Transverse colon (tissue), 4 donors: Measurements from ENCODE around the gene ANP32B. TPM values are rescaled to one million over a fixed set of nuclear protein-coding genes. Genes with fewer than 3 reads are reported as not detected.

Experiments used
- DNase-seq: peaks from one replicate; pipeline ENCODE4 v3.0.0-alpha.2; 2019
- H3K27ac ChIP-seq, 4 donors: fragments of 200-600 bp; sonication (generic); 2 replicates each; pipeline ENCODE4 v1.5.1; 2016 to 2018; ENCODE audit warnings: inconsistent platforms in 4 of 4
- H3K27me3 ChIP-seq: fragments of 200-600 bp; sonication (generic); 2 replicates; pipeline ENCODE4 v1.5.1; 2017; ENCODE audit warnings: inconsistent platforms
- H3K36me3 ChIP-seq, 4 donors: fragments of 200-600 bp; sonication (generic); 2 replicates each; pipeline ENCODE4 v1.5.1; 2017 to 2019; ENCODE audit warnings: inconsistent platforms in 4 of 4
- H3K4me1 ChIP-seq, 4 donors: fragments of 200-600 bp; sonication (generic); 2 replicates each; pipeline ENCODE4 v1.5.1; 2017 to 2020; ENCODE audit warnings: inconsistent platforms in 4 of 4
- H3K4me3 ChIP-seq, 4 donors: fragments of 200-600 bp; sonication (generic); 1 replicate in 1 of 4; 2 replicates in 3 of 4; pipeline versions ENCODE4 v1.5.1 to v1.6.1; 2017 to 2019; ENCODE audit warnings: inconsistent platforms in 4 of 4
- H3K9me3 ChIP-seq, 2 donors: fragments of 200-600 bp; sonication (generic); 2 replicates each; pipeline ENCODE4 v1.5.1; 2017 to 2019; ENCODE audit warnings: inconsistent platforms in 2 of 2
- EP300 ChIP-seq: sonication (generic); formaldehyde crosslinking; IDR thresholded peaks from one replicate; pipeline ENCODE4 v1.6.1; 2017; ENCODE audit warnings: antibody characterized with exemption, low read depth
- POLR2A ChIP-seq: fragments of 450-650 bp; IDR thresholded peaks from one replicate; pipeline ENCODE4 v1.6.1; 2016; ENCODE audit warnings: antibody characterized with exemption, mild to moderate bottlenecking, moderate library complexity
- POLR2AphosphoS5 ChIP-seq, 3 donors: sonication (generic); formaldehyde crosslinking; IDR thresholded peaks; one replicate each; pipeline ENCODE4 v1.6.1; 2016; ENCODE audit warnings: antibody characterized with exemption in 3 of 3
- WGBS, 2 donors: methylation state at CpG; one replicate each; pipeline ENCODE4 v1.1.5; 2018; ENCODE audit warnings: low coverage in 1 of 2; 5-methylcytosine and 5-hydroxymethylcytosine counted together
- in situ Hi-C, 4 donors: fragments of 200-750 bp; cut with MboI; loops; one replicate each; pipeline versions ENCODE4 v1.15.0 to v1.15.1; 2017; ENCODE audit warnings: low sequenced_read_pairs in 3 of 4, low pct_ligation_motif_present in 1 of 4, low pct_unique_long_range_greater_than_20kb in 1 of 4
- intact Hi-C: fragments of 100-400 bp; cut with DNase I; formaldehyde crosslinking; loops from one replicate; pipeline ENCODE4 v1.15.1; 2023; ENCODE audit warnings: low total_unique reads
- total RNA-seq, 4 donors: library from RNA; depleted of rRNA; stranded (reverse); fragments of >200 nt; gene quantifications; one replicate each; pipeline ENCODE4 v1.1.0, GENCODE V29; 2016
- TF ChIP-seq, protein P1 (sequence below), 5 experiments: fragments of 200-600 bp in 3 of 5; fragments of 450-650 bp in 2 of 5; sonication (generic) in 3 of 5; IDR thresholded peaks; 1 replicate in 2 of 5; 2 replicates in 3 of 5; pipeline ENCODE4 v1.5.1; 2016 to 2017; ENCODE audit warnings: antibody characterized with exemption in 5 of 5, inconsistent platforms in 3 of 5, mild to moderate bottlenecking in 2 of 5, moderate library complexity in 1 of 5

ANP32B gene
- total RNA-seq, 4 donors from 2014 or later: 37.4 to 65.6 (median 43.0) TPM

DNA sequence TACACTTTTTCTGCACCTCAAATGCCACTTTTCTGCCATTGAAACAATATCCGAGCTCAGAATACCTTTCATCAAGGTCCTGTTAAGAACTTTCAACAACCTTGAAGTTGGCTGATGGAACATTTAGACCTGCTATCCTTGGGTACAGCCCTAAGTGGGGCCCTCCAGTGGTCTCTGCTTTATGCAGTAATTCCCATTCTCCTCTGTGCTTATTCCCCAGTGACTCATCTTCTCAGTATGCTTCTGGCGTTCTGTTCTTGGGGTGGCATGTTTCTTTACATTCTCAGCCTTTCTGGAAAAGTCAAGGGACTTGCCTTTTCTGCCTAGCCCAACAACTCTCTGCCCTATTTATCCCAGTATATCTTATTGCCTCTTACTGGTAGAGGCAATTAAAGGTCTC, 7.1 kb downstream of the ANP32B start:
- in situ Hi-C loops (loop anchor here in 1 of 4 donors (25.0 kb wide), 1 partner anchor 97 kb away; no protein-coding TSS in a partner anchor), intact Hi-C loops (no loop called here)
- H3K36me3 ChIP-seq: no peaks in the 10 kb centered on the region
- TF ChIP-seq POLR2AphosphoS5 (IDR thresholded peaks at IDR 0.05): no peak
- TF ChIP-seq, protein P1, sequence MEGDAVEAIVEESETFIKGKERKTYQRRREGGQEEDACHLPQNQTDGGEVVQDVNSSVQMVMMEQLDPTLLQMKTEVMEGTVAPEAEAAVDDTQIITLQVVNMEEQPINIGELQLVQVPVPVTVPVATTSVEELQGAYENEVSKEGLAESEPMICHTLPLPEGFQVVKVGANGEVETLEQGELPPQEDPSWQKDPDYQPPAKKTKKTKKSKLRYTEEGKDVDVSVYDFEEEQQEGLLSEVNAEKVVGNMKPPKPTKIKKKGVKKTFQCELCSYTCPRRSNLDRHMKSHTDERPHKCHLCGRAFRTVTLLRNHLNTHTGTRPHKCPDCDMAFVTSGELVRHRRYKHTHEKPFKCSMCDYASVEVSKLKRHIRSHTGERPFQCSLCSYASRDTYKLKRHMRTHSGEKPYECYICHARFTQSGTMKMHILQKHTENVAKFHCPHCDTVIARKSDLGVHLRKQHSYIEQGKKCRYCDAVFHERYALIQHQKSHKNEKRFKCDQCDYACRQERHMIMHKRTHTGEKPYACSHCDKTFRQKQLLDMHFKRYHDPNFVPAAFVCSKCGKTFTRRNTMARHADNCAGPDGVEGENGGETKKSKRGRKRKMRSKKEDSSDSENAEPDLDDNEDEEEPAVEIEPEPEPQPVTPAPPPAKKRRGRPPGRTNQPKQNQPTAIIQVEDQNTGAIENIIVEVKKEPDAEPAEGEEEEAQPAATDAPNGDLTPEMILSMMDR (IDR thresholded peaks at IDR 0.05): no peak
- no peak for TF ChIP-seq POLR2A
- no peak for TF ChIP-seq EP300
- H3K9me3 ChIP-seq: no peaks in the 10 kb centered on the region
- no peak for DNase-seq
- peaks cover 48 to 99% (median 72%) of the 10 kb centered on the region in 4 donors for H3K4me1 ChIP-seq
- H3K4me3 ChIP-seq: no peak overlapping the region
- 10 to 49% methylated on average over 2 of the region's 2 CpGs for WGBS, 2 donors
- peak overlapping the region in 3 of 4 donors; percentile 49 to 58 (median 52) for H3K27ac ChIP-seq
- H3K27me3 ChIP-seq: no peaks in the 10 kb centered on the region

DNA sequence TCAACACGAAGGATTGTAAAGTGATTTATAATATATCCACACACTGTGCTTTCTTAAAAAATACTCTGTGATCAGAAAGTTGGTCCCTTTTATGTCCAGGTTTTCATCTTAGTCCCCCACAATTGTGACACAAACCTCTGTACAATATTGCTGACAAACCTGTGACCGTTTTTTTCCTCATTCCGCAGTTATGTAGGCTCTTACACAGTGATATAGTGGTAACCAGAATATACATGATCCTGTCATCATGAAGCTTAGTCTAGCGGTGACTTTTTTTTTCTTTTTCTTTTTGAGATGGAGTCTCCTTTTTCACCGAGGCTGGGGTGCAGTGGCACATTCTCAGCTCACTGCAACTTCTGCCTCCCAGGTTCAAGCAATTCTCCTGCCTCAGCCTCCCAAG, 8.7 kb downstream of the ANP32B start:
- 51 to 55% methylated on average over 2 to 5 of the region's 5 CpGs for WGBS, 2 donors
- Histone ChIP-seq H3K27me3 (no peaks in the 10 kb centered on the region), H3K4me1 (peaks cover 41 to 84% (median 58%) of the 10 kb centered on the region in 4 donors), H3K4me3 (no peak overlapping the region), H3K9me3 (no peaks in the 10 kb centered on the region), H3K36me3 (peaks cover 0 to 8% (median 2%) of the 10 kb centered on the region in 4 donors), H3K27ac (peak overlapping the region in 1 of 4 donors; percentile 30)
- no peak for DNase-seq
- intact Hi-C loops (no loop called here), in situ Hi-C loops (loop anchor here in 1 of 4 donors (25.0 kb wide), 1 partner anchor 95 kb away; no protein-coding TSS in a partner anchor)
- TF ChIP-seq, protein P1 (IDR thresholded peaks at IDR 0.05): no peak
- no peak for TF ChIP-seq POLR2AphosphoS5 (IDR thresholded peaks at IDR 0.05)
- TF ChIP-seq EP300: no peak
- no peak for TF ChIP-seq POLR2A

- in situ Hi-C loops: loop anchor here in 1 of 4 donors (25.0 kb wide), 1 partner anchor 95 kb away; no protein-coding TSS in a partner anchor
- no peak for DNase-seq
- WGBS, 2 donors: 17 to 71% methylated on average over 1 to 6 of the region's 6 CpGs
- Histone ChIP-seq H3K4me1 (peaks cover 37 to 82% (median 55%) of the 10 kb centered on the region in 4 donors), H3K4me3 (no peak overlapping the region), H3K27ac (peak overlapping the region in 1 of 4 donors; percentile 30), H3K36me3 (peaks cover 0 to 12% (median 2%) of the 10 kb centered on the region in 4 donors), H3K27me3 (no peaks in the 10 kb centered on the region), H3K9me3 (no peaks in the 10 kb centered on the region)
- TF ChIP-seq POLR2AphosphoS5 (IDR thresholded peaks at IDR 0.05): no peak
- TF ChIP-seq POLR2A: no peak
- no peak for TF ChIP-seq EP300
- TF ChIP-seq, protein P1 (IDR thresholded peaks at IDR 0.05): no peak
- intact Hi-C loops: no loop called here
Measured at GRCh38 chr9:97992219-97992618, 9.1 kb downstream of the ANP32B start.

GRCh38 chr9:97993000-97993399, 9.9 kb downstream of the ANP32B start:
- no peaks in the 10 kb centered on the region for H3K27me3 ChIP-seq
- peaks cover 35 to 77% (median 55%) of the 10 kb centered on the region in 4 donors for H3K4me1 ChIP-seq
- TF ChIP-seq EP300 (no peak), POLR2A (no peak), POLR2AphosphoS5 (IDR thresholded peaks at IDR 0.05) (no peak)
- TF ChIP-seq, protein P1 (IDR thresholded peaks at IDR 0.05): no peak
- peaks cover 0 to 12% (median 2%) of the 10 kb centered on the region in 4 donors for H3K36me3 ChIP-seq
- intact Hi-C loops: no loop called here
- H3K9me3 ChIP-seq: no peaks in the 10 kb centered on the region
- no peak overlapping the region for H3K27ac ChIP-seq
- H3K4me3 ChIP-seq: no peak overlapping the region
- in situ Hi-C loops: loop anchor here in 1 of 4 donors (25.0 kb wide), 1 partner anchor 94 kb away; no protein-coding TSS in a partner anchor
- DNase-seq: no peak
- 71 to 73% methylated on average over 2 of the region's 2 CpGs for WGBS, 2 donors
